Measurements from ENCODE around the gene PXDC1.

GRCh38 chr6:3800850-3801591, 49.5 kb upstream of the PXDC1 start:
- TF ChIP-seq, protein P1, sequence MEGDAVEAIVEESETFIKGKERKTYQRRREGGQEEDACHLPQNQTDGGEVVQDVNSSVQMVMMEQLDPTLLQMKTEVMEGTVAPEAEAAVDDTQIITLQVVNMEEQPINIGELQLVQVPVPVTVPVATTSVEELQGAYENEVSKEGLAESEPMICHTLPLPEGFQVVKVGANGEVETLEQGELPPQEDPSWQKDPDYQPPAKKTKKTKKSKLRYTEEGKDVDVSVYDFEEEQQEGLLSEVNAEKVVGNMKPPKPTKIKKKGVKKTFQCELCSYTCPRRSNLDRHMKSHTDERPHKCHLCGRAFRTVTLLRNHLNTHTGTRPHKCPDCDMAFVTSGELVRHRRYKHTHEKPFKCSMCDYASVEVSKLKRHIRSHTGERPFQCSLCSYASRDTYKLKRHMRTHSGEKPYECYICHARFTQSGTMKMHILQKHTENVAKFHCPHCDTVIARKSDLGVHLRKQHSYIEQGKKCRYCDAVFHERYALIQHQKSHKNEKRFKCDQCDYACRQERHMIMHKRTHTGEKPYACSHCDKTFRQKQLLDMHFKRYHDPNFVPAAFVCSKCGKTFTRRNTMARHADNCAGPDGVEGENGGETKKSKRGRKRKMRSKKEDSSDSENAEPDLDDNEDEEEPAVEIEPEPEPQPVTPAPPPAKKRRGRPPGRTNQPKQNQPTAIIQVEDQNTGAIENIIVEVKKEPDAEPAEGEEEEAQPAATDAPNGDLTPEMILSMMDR (IDR thresholded peaks at IDR 0.05): no peak
- no peak for TF ChIP-seq POLR2A (IDR thresholded peaks at IDR 0.05)

Measured in stomach (tissue), 4 donors.